Measurements from ENCODE around the gene DNAH14.
"Not testable (repeated sequence)": the region's sequence is repeated elsewhere in the genome, so short reads cannot be mapped to it uniquely, and the experiment has no call there.

Gene DNAH14

GRCh38 chr1:225143001-225143400 is 213.5 kb downstream of the DNAH14 start:
- Mint-ChIP-seq H3K9me3 (no peaks in the 10 kb centered on the region), H3K4me3 (no peak overlapping the region), H3K27me3 (no peaks in the 10 kb centered on the region), H3K27ac (no peak overlapping the region), H3K4me1 (no peaks in the 10 kb centered on the region)
- ATAC-seq (no peak), DNase-seq (no peak)

DNA sequence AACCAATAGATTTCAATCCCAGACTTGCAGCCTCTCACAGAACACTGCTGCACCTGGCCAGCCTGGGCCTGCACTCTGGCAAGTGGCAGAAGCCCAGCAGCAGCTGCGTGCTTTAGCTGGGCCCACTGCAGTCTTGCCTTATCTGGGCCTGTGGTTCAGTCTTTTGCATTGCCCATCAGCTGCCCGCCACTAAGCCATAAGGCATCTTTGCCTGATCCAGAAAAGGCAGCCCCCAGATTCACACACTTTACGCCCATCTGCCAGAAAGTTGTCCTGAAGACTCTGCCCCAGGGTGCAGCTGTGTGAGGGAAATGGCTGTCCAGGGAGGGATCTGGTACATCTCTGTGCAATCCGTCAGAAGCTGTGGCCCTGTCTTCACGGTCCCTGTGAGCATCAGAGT is 217.0 kb downstream of the DNAH14 start:
- peaks cover 0 to 6% of the 10 kb centered on the region in 2 donors for H3K9me3 Mint-ChIP-seq
- H3K27ac Mint-ChIP-seq: no peak overlapping the region
- no peak for ATAC-seq

DNA sequence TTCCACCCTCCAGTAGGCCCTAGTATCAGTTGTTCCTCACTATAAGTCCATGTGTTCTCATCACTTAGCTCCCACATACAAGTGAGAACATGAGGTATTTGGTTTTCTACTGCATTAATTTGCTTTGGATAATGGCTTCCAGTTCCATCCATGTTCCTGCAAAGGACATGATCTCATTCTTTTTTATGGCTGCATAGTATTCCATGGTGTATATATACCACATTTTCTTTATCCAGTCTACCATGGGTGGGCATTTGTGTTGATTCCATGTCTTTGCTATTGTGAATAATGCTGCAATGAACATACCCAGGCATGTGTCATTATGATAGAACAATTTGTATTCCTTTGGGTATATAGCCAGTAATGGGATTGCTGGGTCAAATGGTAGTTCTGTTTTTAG is 218.3 kb downstream of the DNAH14 start:
- H3K9me3 Mint-ChIP-seq, H3K27me3 Mint-ChIP-seq, H3K4me1 Mint-ChIP-seq, H3K4me3 Mint-ChIP-seq, ATAC-seq, DNase-seq, H3K27ac Mint-ChIP-seq: not testable (repeated sequence)

More for the DNA sequence above, 217.0 kb downstream of the DNAH14 start:
- no peaks in the 10 kb centered on the region for H3K4me1 Mint-ChIP-seq
- DNase-seq: no peak
- H3K4me3 Mint-ChIP-seq: no peak overlapping the region
- no peaks in the 10 kb centered on the region for H3K27me3 Mint-ChIP-seq

DNA sequence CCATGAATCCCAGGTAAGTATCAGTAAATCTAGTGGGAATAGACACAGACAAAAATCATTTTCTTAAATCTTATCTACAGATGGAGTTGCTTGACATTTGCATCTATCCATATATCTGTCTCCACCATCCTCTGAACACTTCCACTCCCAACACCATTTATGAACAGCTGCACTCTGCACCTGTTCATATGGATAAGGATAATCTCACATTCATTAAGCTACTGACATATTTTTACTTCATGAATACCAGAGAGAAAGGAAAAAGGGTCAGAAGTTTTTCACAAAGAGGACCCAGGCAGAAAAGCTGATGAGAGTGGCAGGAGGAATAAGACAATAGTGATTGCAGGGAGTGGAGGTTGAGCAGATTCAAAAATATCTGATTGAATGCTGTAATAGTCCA is 222.6 kb downstream of the DNAH14 start:
- DNase-seq (no peak), ATAC-seq (no peak)
- H3K4me3 Mint-ChIP-seq: no peak overlapping the region
- H3K27me3 Mint-ChIP-seq: no peaks in the 10 kb centered on the region
- no peaks in the 10 kb centered on the region for H3K4me1 Mint-ChIP-seq
- H3K27ac Mint-ChIP-seq: no peak overlapping the region
- H3K9me3 Mint-ChIP-seq: peaks cover 0 to 6% of the 10 kb centered on the region in 2 donors

DNA sequence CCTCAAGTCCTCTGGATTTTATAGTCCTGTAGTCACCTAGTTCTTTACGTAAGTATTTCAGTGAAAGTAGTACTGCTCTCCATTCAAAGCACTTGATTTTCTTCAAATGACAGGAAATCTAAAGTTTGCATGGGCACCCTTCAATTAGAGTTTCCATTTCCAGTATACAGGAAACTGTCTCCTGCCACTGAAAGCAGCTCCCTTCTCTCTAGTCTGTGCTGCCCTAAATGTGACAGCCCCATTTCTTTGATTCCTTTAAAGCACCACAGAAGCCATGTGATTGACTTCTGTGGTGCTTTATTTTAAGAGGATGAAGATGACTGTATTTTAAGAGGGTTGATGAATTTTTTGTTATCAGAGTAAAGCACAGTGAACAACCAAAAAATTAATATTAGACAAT is 226.1 kb downstream of the DNAH14 start:
- no peaks in the 10 kb centered on the region for H3K9me3 Mint-ChIP-seq
- DNase-seq: no peak
- H3K27ac Mint-ChIP-seq: no peak overlapping the region
- no peaks in the 10 kb centered on the region for H3K4me1 Mint-ChIP-seq
- H3K4me3 Mint-ChIP-seq: no peak overlapping the region
- no peaks in the 10 kb centered on the region for H3K27me3 Mint-ChIP-seq
- no peak for ATAC-seq

DNA sequence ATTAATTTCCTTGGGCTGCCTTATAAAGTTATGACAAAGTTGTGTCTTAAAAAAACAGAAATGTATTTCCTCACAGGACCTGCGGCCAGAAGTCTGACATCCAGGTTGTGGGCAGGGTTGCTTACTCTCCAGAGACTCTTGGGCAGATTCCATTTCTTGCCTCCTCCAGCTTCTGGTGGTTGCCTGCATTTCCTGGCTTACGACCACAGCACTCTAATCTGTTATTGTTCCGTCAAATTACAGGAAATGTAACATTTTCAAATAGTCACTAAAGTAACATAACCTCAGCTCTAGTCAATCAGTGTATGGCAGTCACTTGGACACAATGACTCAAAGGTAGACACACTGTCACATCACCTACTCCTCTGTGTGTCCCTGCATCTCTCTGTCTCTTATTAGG is 226.8 kb downstream of the DNAH14 start:
- Mint-ChIP-seq H3K4me3 (no peak overlapping the region), H3K27ac (no peak overlapping the region), H3K4me1 (no peaks in the 10 kb centered on the region), H3K9me3 (no peaks in the 10 kb centered on the region), H3K27me3 (no peaks in the 10 kb centered on the region)
- ATAC-seq (peak; percentile 71), DNase-seq (no peak)

DNA sequence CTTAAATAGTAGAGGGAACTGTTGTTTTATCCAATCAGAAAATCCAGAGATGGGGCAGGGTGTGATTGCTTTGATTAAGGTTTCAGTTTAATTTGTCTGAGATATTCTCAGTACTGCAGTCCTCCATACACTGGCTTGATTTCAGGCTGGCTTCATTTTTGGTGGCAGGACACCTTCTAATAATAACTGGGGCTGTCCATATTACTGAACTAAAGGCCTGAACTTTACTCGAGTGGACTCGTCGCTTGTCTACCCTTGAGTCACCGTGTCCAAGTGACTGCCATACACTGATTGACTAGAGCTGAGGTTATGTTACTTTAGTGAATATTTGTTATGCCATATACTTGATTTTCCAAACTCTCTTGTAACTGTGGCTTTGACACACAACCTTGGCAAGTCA is 228.8 kb downstream of the DNAH14 start:
- Mint-ChIP-seq H3K4me3 (no peak overlapping the region), H3K27ac (no peak overlapping the region), H3K4me1 (no peaks in the 10 kb centered on the region), H3K27me3 (no peaks in the 10 kb centered on the region), H3K9me3 (no peaks in the 10 kb centered on the region)
- DNase-seq (no peak), ATAC-seq (no peak)

- ATAC-seq: no peak
- no peak overlapping the region for H3K27ac Mint-ChIP-seq
- H3K4me3 Mint-ChIP-seq: no peak overlapping the region
- no peak for DNase-seq
- H3K4me1 Mint-ChIP-seq: no peaks in the 10 kb centered on the region
- no peaks in the 10 kb centered on the region for H3K27me3 Mint-ChIP-seq
- no peaks in the 10 kb centered on the region for H3K9me3 Mint-ChIP-seq
Observed at GRCh38 chr1:225159793-225160192, 230.3 kb downstream of the DNAH14 start.

- not testable (repeated sequence) for H3K4me3 Mint-ChIP-seq, DNase-seq, H3K27ac Mint-ChIP-seq, ATAC-seq, H3K27me3 Mint-ChIP-seq, H3K4me1 Mint-ChIP-seq
- peaks cover 32 to 57% of the 10 kb centered on the region in 2 donors for H3K9me3 Mint-ChIP-seq
Observed at GRCh38 chr1:225177409-225177808, 247.9 kb downstream of the DNAH14 start.

GRCh38 chr1:225179686-225180085 is 250.2 kb downstream of the DNAH14 start:
- no peak for ATAC-seq
- H3K4me3 Mint-ChIP-seq: no peak overlapping the region
- DNase-seq: no peak
- H3K27me3 Mint-ChIP-seq: peaks cover 17% of the 10 kb centered on the region
- H3K27ac Mint-ChIP-seq: no peak overlapping the region
- H3K9me3 Mint-ChIP-seq: peaks cover 32 to 59% of the 10 kb centered on the region in 2 donors
- no peaks in the 10 kb centered on the region for H3K4me1 Mint-ChIP-seq

DNA sequence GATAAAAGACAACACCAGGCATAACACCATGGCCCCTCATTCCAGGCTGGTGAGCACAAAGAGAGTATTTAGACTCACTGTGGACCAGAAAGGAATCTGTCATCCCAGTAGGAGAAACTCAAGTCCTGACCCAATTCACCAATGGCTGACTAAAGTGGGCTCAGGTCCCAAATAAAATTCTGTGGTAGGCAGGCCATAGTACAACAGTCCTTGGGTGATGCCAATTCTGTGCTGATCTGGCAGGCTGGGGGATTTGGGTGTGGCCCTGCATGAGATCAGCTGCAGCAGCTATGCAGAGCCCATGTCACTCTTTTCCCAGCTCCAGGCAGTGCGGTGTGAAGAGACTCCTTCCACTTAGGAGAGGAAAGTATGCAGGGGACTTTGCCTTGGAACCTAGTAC is 253.2 kb downstream of the DNAH14 start:
- Mint-ChIP-seq H3K9me3 (peaks cover 22 to 44% of the 10 kb centered on the region in 2 donors), H3K4me3 (no peak overlapping the region), H3K4me1 (no peaks in the 10 kb centered on the region), H3K27ac (no peak overlapping the region), H3K27me3 (peaks cover 17% of the 10 kb centered on the region)
- ATAC-seq (no peak), DNase-seq (no peak)

- peaks cover 11% of the 10 kb centered on the region for H3K27me3 Mint-ChIP-seq
- H3K4me1 Mint-ChIP-seq: no peaks in the 10 kb centered on the region
- H3K27ac Mint-ChIP-seq: no peak overlapping the region
- H3K4me3 Mint-ChIP-seq: no peak overlapping the region
- H3K9me3 Mint-ChIP-seq: peaks cover 11 to 31% of the 10 kb centered on the region in 2 donors
- DNase-seq (no peak), ATAC-seq (no peak)
Observed at GRCh38 chr1:225191199-225191753, 261.8 kb downstream of the DNAH14 start.

DNA sequence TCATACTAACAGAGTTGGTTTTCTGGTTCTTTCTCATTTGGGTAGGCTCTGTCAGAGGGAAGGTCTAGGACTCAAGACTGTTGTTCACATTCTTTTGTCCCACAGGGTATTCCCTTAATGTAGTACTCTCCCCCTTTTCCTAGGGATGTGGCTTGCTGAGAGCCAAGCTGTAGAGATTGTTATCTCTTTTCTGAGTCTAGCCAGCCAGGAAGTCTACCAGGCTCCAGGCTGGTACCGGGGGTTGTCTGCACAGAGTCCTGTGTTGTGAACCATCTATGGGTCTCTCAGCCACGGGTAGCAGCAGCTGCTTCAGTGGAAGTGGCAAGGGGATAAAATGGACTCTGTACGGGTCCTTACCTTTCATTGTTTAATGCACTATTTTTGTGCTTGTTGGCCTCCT is 272.0 kb downstream of the DNAH14 start:
- no peaks in the 10 kb centered on the region for H3K4me1 Mint-ChIP-seq

GRCh38 chr1:225207791-225208190 is 278.3 kb downstream of the DNAH14 start:
- DNase-seq: no peak
- ATAC-seq: no peak
- Mint-ChIP-seq H3K27ac (no peak overlapping the region), H3K9me3 (peaks cover 0 to 4% of the 10 kb centered on the region in 2 donors), H3K27me3 (peaks cover 14% of the 10 kb centered on the region), H3K4me3 (no peak overlapping the region), H3K4me1 (no peaks in the 10 kb centered on the region)

More for the DNA sequence above, 272.0 kb downstream of the DNAH14 start:
- Mint-ChIP-seq H3K4me3 (no peak overlapping the region), H3K27me3 (no peaks in the 10 kb centered on the region), H3K9me3 (peaks cover 11 to 14% of the 10 kb centered on the region in 2 donors), H3K27ac (no peak overlapping the region)
- DNase-seq (no peak), ATAC-seq (no peak)

DNA sequence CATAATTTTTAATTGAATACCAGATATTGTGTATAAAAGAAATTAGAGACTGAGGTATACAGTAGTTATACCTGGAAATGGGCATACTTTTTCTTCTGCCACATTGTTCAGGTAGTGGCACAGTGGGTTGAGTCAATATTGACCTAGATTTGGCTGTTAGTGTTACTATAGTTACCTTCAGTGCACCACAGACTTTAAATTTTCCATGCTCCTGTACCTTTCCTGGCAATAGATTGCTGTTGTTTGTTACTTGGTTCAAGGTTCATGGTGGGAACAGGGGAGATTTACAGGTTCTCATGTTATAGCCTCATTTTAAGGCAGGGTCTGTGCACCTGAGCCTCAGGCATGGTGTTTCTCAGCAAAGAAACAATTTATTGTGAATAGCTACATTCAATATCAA is 279.7 kb downstream of the DNAH14 start:
- H3K27me3 Mint-ChIP-seq: peaks cover 14% of the 10 kb centered on the region
- H3K4me3 Mint-ChIP-seq: no peak overlapping the region
- DNase-seq (no peak), ATAC-seq (no peak)
- no peak overlapping the region for H3K27ac Mint-ChIP-seq
- H3K4me1 Mint-ChIP-seq: no peaks in the 10 kb centered on the region
- H3K9me3 Mint-ChIP-seq: peaks cover 0 to 4% of the 10 kb centered on the region in 2 donors

GRCh38 chr1:225210180-225210579 is 280.7 kb downstream of the DNAH14 start:
- peaks cover 14% of the 10 kb centered on the region for H3K27me3 Mint-ChIP-seq
- not testable (repeated sequence) for H3K9me3 Mint-ChIP-seq, H3K27ac Mint-ChIP-seq, H3K4me3 Mint-ChIP-seq, DNase-seq, H3K4me1 Mint-ChIP-seq, ATAC-seq

All from stimulated activated naive CD8-positive, alpha-beta T cell treated with anti-CD3 and anti-CD28 coated beads, Interleukin-15, amount 100 ng/mL, for 72 hours (primary cell).